Stimulated activated CD8-positive, alpha-beta memory T cell treated with anti-CD3 and anti-CD28 coated beads, Interleukin-7, amount 100 ng/mL, for 4 hours (primary cell): ENCODE measurements around the gene RASAL2.
"Not testable (repeated sequence)": the region's sequence is repeated elsewhere in the genome, so short reads cannot be mapped to it uniquely, and the experiment has no call there.

ENCODE experiments used
- DNase-seq, 2 donors: peaks; one replicate each; pipeline ENCODE4 v3.0.0-alpha.2; 2020; ENCODE audit warnings: low read depth in 2 of 2

Gene RASAL2

DNA sequence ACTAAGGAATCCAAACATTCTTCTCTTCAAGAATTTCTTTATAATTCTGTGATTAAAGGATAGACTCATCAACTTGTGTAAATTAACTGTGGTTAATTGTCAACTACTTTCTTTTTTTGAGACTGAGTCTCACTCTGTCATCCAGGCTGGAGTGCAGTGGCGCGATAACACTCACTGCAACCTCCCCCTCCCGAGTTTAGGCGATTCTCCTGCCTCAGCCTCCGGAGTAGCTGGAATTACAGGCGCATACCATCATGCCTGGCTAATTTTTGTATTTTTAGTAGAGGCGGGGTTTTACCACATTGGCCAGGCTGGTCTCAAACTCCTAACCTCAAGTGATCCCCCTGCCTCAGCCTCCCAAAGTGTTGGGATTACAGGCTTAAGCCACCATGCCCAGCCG is 296.4 kb downstream of the RASAL2 start:
- not testable (repeated sequence) for DNase-seq

GRCh38 chr1:178393370-178393769 is 299.5 kb downstream of the RASAL2 start:
- no peak for DNase-seq

DNA sequence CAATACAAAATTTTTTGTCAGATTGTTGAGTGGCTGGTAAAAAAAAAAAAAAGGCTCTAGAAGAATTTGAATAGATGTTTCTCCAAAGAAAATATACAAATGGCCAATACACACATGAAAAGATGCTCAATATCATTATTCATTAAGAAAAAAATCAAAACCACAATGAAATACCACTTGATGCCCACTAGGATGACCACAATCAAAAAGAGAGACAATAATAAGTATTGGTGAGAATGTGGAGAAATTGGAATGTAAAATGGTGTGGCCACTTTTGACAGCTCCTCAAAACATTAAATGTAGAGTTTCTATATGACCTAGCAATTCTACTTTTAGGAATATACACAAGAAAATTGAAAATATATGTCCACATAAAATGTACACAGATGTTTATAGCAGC is 302.9 kb downstream of the RASAL2 start:
- DNase-seq = no peak

DNA sequence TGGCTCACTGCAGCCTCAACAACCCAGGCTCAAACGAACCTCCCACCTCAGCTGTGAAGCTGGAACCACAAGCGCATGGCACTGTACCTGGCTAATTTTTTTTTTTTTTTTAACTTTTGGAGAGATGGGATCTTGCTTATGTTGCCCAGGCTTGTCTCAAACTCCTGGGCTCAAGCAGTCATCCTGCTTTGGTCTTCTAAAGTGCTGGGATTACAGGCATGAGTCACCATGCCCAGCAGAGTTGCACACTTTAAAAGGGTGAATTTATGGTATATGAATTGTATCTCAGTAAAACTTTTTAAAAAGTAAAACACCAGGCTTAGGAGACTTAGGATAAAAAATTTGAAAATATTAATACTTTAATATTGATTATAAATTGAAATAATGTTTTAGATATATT is 303.8 kb downstream of the RASAL2 start:
- DNase-seq = no peak

- no peak for DNase-seq
Measured at GRCh38 chr1:178399177-178399728, 305.3 kb downstream of the RASAL2 start.

DNA sequence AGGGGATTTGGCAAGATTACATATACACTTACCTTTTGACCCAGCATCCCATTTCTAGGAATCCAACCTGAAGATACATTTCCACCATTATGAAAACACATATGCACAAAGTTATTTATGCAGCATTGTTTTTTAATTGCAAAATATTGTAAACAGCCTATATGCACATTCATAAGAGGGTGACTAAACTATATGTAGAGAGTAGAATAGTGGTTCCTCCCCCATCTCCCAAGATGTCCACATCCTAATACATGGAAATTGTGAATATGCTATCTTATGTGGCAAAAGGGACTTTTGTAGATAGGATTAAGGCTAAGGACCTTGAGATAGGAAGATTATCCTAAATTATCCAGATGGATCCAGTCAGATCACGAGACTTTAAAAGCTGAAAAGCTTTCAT is 311.2 kb downstream of the RASAL2 start:
- no peak for DNase-seq

DNA sequence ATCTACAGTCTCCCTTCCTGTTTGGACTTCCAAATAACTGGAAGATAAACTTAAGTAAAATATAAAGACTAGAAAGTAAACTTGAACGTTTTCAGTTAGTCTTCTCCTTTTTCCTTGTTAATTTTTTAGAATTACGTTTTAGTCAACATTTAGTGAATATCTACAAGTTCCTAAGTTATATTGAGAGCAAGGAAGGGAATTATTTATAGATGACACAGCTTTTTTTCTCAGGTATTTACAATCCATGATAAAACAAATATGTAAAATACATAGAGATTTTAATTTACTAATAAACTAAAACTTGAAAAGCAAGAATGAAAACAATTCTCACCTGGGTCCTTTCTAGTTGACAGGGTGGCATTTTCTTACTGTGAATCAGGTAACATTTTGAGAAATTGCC is 313.3 kb downstream of the RASAL2 start:
- no peak for DNase-seq

GRCh38 chr1:178407655-178408054 is 313.8 kb downstream of the RASAL2 start:
- DNase-seq = no peak

- no peak for DNase-seq
Measured at GRCh38 chr1:178408871-178409270, 315.0 kb downstream of the RASAL2 start.

DNA sequence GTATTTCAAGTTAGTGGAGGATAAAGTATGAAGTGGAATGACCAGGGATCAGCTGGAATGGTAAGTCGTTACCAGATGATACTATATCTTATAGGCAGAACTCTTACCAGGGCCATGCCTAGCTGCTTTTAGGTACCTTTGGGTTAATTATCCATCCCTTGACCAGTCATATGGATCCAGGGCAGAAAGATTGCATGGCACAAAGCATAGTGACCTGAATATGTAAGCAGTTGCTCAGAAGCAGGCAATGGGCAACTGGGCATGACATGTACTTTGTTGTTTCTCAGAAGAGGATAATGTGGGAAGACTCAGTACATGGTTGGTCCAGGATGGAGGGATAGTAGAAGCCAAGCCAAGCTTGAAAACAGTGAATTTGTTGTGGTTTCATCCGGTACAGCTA is 315.6 kb downstream of the RASAL2 start:
- no peak for DNase-seq

GRCh38 chr1:178411756-178412399 is 318.0 kb downstream of the RASAL2 start:
- no peak for DNase-seq

- DNase-seq = no peak
Measured at GRCh38 chr1:178412400-178412770, 318.5 kb downstream of the RASAL2 start.

- no peak for DNase-seq
Measured at GRCh38 chr1:178417858-178418257, 324.0 kb downstream of the RASAL2 start.

DNA sequence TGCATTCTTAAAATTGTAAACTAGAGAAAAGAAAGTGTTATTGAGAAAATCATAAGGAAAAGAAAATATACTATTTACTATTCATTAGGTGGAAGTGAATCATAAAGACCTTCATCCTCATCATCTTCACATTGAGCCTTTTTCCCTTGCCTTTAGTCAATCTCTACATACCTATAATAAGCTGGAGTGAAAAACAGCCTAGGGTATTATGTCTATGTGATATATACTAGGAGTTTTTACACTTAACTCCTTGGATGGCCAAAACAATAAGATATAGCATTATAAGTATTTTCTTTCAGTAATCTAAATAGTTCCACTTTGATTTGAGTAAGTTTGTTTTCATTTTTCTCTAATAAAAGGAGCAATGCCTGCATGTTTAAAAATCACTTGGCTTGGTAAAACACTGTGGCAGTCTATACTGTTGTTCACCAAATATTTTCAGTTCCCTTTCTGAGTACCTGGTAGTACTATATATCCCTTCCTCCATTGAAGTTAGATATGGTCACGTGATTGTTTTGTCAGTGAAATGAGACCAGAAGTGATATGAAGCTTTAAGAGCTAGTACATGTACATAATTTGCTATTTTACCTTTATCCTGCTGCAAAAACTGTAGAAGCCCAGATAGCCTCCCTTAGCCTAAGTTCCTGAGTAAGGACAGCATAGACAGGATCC is 324.5 kb downstream of the RASAL2 start:
- no peak for DNase-seq

- DNase-seq = no peak
Measured at GRCh38 chr1:178434360-178434759, 340.5 kb downstream of the RASAL2 start.

- no peak for DNase-seq
Measured at GRCh38 chr1:178434899-178435435, 341.1 kb downstream of the RASAL2 start.

- no peak for DNase-seq
Measured at GRCh38 chr1:178436899-178437298, 343.0 kb downstream of the RASAL2 start.

DNA sequence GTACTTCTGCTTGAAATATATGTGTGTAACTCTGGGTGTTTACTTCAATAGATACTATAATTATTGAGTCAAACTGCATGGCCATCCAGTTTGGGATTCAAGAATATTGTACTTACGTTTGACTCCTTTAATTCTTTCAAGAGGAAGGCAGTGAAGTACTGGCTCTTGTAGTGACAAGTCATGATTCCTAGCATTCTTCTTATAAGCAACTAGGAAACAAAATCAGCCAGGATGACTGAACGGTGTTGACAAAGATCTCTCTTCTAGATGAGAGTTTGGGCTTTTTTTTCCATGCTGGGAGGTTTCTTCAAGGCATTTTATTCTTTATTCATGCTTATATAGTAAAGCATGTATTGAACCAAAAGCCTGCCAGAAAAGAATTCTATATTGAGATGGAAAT is 344.5 kb downstream of the RASAL2 start:
- DNase-seq = no peak

GRCh38 chr1:178442925-178443324 is 349.0 kb downstream of the RASAL2 start:
- no peak for DNase-seq

DNA sequence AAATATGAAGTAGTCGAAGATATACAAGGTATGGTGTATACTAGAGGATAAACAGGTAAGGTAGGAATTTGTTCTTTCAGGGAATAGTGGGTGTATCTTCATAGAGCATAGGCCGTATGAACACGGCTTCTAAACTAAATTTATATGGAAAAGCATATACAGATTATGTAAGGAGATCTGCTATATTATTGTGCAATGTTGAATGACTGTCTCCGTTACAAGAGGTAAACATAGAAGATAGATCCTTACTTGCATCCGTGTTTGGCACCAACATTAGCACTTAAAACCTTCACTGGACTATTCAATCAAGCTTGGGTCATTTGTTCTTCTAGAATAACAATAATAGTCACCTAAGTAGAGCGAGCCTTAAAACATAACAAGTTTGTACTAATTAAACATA is 357.0 kb downstream of the RASAL2 start:
- DNase-seq = no peak

DNA sequence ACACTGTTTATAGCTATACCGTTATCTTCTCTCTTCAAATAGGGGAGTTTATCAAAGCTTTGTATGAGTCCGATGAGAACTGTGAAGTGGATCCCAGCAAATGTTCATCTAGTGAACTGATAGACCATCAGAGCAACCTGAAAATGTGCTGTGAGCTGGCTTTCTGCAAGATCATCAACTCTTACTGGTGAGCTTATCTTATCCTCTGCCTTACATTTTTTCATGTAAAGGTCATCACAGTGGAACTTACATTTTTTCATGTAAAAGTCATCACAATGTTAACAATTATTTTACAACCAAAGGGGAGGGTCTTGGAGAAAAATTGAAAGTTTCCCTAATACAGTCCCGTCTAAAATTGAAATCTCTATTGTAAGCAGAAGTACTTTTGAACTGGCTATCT is 357.6 kb downstream of the RASAL2 start:
- DNase-seq = no peak

GRCh38 chr1:178452013-178452412 is 358.1 kb downstream of the RASAL2 start:
- DNase-seq = no peak

DNA sequence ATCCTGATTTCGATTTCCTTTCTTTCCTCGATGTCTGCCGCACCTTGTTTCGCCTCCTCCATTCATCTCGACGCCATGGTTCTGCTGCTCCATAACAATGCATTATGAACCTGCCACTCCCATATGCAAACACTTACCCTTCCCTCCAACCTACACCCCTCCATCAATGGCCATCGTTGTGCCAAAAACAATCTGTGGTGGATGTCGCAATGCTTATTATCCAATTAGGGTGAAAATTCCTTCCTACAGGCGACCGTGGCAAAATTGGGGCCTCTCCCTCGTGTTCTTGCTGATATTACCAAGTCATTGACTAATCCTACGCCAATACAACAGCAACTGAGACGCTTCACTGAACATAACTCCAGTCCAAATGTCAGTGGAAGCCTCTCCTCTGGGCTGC is 362.6 kb downstream of the RASAL2 start:
- DNase-seq = no peak
